ENCODE data around the gene RGS12. TPM values are rescaled to one million over a fixed set of nuclear protein-coding genes. Genes with fewer than 3 reads are reported as not detected.

Gene RGS12
- total and polyA plus RNA-seq, 7 donors = 3.0 to 21.6 (median 15.7) TPM

DNA sequence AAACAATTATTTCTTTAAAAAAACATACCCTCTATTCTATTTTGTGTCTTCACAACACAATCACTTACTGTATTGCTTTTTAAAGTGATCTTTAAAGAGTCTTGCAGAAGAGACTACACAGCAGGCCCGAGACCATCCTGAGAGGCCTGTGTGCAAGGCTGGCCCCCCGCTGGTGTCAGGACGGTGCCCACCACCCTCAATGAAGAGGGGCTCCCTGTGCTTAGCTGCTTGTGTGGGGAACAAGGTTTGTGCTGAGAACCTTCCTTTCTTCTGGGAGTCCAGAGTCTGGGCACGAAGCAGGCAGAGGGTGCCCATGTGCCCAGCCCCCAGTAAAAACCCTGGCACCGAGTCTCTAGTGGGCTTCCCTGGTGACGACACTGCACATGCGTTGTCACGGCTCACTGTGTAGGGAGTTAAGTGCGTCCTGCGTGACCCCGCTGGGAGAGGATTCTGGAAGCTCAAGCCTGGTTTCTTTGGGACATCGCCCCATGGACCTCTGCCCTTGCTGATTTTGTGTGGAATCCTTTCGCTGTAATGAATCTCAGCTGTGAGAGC, 22.0 kb downstream of the RGS12 start:
- H3K4me3 ChIP-seq = no peak overlapping the region
- TF ChIP-seq POLR2AphosphoS5 (IDR thresholded peaks at IDR 0.05) = no peak
- TF ChIP-seq, protein P1, sequence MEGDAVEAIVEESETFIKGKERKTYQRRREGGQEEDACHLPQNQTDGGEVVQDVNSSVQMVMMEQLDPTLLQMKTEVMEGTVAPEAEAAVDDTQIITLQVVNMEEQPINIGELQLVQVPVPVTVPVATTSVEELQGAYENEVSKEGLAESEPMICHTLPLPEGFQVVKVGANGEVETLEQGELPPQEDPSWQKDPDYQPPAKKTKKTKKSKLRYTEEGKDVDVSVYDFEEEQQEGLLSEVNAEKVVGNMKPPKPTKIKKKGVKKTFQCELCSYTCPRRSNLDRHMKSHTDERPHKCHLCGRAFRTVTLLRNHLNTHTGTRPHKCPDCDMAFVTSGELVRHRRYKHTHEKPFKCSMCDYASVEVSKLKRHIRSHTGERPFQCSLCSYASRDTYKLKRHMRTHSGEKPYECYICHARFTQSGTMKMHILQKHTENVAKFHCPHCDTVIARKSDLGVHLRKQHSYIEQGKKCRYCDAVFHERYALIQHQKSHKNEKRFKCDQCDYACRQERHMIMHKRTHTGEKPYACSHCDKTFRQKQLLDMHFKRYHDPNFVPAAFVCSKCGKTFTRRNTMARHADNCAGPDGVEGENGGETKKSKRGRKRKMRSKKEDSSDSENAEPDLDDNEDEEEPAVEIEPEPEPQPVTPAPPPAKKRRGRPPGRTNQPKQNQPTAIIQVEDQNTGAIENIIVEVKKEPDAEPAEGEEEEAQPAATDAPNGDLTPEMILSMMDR (IDR thresholded peaks at IDR 0.05) = no peak
- TF ChIP-seq EP300 (IDR thresholded peaks at IDR 0.05) = no peak
- TF ChIP-seq POLR2A (IDR thresholded peaks at IDR 0.05) = no peak
- DNase-seq = no peak
- intact Hi-C loops (cut with DNase I) = no loop called here
- H3K36me3 ChIP-seq = peaks cover 0 to 25% (median 10%) of the 10 kb centered on the region in 4 donors
- no peaks in the 10 kb centered on the region for H3K4me1 ChIP-seq
- no peaks in the 10 kb centered on the region for H3K27me3 ChIP-seq
- H3K9me3 ChIP-seq = no peaks in the 10 kb centered on the region
- WGBS, 2 donors = 96 to 98% methylated on average over 13 of the region's 13 CpGs
- H3K27ac ChIP-seq = no peak overlapping the region

DNA sequence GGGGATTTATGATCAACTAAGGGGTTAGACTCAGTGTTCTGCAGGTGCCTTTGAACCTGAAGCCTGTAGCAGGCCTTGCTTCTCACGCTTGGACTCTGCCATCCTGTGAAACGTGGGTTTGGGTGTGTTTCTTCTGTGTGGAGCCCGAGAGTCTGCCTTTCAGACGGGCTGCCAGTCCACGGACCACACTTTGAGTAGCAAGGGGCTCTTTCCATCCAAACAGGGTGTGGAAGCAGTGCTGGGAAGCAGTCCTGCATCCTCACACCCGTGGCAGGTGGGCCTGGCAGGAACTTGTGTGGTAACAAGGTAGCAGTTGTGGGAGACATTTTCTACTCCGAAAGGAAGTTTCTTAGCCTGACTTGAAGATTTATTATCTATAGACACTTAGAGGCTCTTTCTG, 22.7 kb downstream of the RGS12 start:
- DNase-seq = no peak
- Histone ChIP-seq H3K4me3 (no peak overlapping the region), H3K36me3 (peaks cover 0 to 25% (median 10%) of the 10 kb centered on the region in 4 donors), H3K9me3 (no peaks in the 10 kb centered on the region), H3K27me3 (no peaks in the 10 kb centered on the region), H3K4me1 (peaks cover 0 to 6% (median 0%) of the 10 kb centered on the region in 4 donors), H3K27ac (no peak overlapping the region)
- intact Hi-C loops (cut with DNase I) = no loop called here
- WGBS, 2 donors = 85 to 90% methylated on average over 7 of the region's 7 CpGs
- TF ChIP-seq EP300 (IDR thresholded peaks at IDR 0.05) (no peak), POLR2AphosphoS5 (IDR thresholded peaks at IDR 0.05) (no peak), POLR2A (IDR thresholded peaks at IDR 0.05) (no peak)
- TF ChIP-seq, protein P1 (IDR thresholded peaks at IDR 0.05) = no peak

DNA sequence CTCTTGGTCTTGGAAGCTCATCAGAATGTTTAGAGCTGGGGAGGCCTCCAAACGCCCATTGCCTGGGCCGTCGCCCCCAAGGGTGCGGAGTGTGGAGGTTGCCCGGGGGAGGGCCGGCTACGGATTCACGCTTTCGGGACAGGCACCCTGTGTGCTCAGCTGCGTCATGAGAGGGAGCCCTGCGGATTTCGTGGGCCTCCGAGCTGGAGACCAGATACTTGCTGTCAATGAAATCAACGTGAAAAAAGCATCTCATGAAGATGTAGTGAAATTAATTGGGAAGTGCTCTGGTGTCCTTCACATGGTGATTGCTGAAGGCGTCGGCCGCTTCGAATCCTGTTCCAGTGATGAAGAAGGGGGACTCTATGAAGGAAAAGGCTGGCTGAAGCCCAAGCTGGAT, 23.3 kb downstream of the RGS12 start:
- Histone ChIP-seq H3K9me3 (no peaks in the 10 kb centered on the region), H3K27ac (no peak overlapping the region)

DNA sequence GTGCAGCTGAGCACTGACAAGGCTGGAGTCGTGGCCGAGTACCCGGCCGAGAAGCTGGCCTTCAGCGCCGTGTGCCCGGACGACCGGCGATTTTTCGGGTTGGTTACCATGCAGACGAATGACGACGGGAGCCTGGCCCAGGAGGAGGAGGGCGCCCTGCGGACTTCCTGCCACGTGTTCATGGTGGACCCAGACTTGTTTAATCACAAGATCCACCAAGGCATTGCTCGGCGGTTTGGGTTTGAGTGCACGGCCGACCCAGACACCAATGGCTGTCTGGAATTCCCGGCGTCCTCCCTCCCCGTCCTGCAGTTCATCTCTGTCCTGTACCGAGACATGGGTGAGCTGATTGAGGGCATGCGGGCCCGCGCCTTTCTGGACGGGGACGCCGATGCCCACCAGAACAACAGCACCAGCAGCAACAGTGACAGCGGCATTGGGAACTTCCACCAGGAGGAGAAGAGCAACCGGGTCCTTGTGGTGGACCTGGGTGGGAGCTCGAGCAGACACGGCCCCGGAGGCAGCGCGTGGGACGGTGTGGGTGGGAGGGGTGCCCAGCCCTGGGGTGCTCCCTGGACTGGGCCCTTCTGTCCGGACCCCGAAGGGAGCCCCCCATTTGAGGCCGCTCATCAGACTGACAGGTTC, 24.3 kb downstream of the RGS12 start:
- Histone ChIP-seq H3K4me3 (no peak overlapping the region), H3K36me3 (peaks cover 0 to 25% (median 10%) of the 10 kb centered on the region in 4 donors), H3K9me3 (no peaks in the 10 kb centered on the region), H3K4me1 (peaks cover 0 to 17% (median 3%) of the 10 kb centered on the region in 4 donors), H3K27ac (no peak overlapping the region), H3K27me3 (no peaks in the 10 kb centered on the region)
- TF ChIP-seq EP300 (IDR thresholded peaks at IDR 0.05) = no peak
- no peak for TF ChIP-seq POLR2A (IDR thresholded peaks at IDR 0.05)
- TF ChIP-seq, protein P1 (IDR thresholded peaks at IDR 0.05) = no peak
- no peak for TF ChIP-seq POLR2AphosphoS5 (IDR thresholded peaks at IDR 0.05)
- no peak for DNase-seq
- intact Hi-C loops (cut with DNase I) = no loop called here
- 96% methylated on average over 42 of the region's 42 CpGs for WGBS, 2 donors

More for the DNA sequence above, 23.3 kb downstream of the RGS12 start:
- Histone ChIP-seq H3K4me3 (no peak overlapping the region), H3K27me3 (no peaks in the 10 kb centered on the region), H3K4me1 (peaks cover 0 to 8% (median 0%) of the 10 kb centered on the region in 4 donors), H3K36me3 (peaks cover 0 to 25% (median 10%) of the 10 kb centered on the region in 4 donors)
- DNase-seq = no peak
- WGBS, 2 donors = 94 to 95% methylated on average over 18 of the region's 18 CpGs
- intact Hi-C loops (cut with DNase I) = no loop called here
- TF ChIP-seq POLR2AphosphoS5 (IDR thresholded peaks at IDR 0.05) (no peak), EP300 (IDR thresholded peaks at IDR 0.05) (no peak), POLR2A (IDR thresholded peaks at IDR 0.05) (no peak)
- TF ChIP-seq, protein P1 (IDR thresholded peaks at IDR 0.05) = no peak

All from sigmoid colon (tissue), 7 donors.